Measurements from ENCODE around the gene CNTFR.

CNTFR gene

DNA sequence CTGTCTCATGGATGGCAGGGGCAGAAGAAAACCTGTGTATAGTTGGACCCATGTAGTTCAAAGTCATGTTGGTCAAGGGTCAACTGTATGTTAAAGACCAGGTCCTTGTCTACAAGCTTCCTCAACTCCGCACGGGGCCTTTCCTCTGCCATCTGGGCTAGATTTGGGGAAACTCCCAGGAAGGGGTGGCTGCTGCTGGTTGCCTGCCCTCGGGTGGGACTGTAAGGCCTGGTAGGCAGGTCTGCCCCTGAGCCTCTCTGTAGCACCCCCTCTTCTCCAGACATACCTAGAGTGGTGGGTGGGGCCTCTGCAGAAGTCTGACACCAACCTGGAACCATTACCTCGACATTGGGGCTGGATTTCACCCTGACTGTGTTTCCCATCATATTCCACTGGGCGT lies 82.0 kb downstream of the CNTFR start:
- DNase-seq (ENCODE audit: low spot score), result no peak

DNA sequence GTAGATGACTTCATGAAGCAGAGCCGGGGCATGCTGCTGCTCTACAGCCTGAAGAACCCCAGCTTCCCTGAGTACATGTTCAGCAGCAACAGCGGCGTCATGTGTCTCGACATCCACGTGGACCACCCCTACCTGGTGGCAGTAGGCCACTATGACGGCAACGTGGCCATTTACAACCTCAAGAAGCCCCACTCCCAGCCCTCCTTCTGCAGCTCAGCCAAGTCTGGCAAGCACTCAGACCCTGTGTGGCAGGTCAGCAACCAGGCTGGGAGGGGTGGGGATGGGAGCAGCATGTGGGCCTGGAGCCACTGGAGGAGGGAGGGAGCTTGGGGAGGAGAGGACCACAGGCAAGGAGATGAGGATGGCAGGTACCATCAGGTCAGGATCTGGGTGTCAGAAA lies 82.9 kb downstream of the CNTFR start:
- DNase-seq (ENCODE audit: low spot score), result no peak

DNA sequence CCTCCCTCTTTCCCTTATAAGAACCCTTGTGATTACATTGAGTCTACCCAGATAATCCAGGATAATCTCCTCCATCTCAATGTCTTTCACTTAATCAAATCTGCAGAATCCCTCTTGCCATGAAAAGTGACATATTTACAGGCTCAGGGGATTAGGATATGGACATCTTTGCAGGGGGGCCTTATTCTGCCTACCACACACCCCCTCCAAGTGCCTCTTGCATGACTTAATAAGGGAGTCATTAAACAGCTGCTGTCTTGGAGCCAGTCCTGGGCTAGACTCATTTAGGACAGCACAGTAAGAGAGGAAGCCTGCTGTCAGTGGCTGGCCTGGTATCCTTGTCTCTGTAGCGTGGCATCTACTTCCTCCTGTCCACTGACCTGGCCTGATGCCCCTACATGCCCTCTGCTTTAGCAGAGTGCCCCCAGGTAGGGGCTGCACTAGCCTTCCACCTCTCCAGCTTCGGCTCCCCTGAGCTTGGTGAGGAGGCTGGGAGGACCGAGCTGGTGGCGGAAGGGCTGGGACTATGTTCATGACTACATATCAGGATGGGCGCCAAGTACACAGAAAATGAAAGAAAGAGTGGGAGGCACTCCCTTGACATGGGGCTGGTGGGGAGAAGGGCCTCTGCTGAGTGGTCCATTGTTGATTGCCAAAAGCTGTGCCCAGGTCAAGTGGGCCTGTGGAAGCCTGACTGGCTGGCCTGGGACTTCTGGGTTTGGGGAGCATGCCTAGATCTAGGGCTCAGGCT lies 84.0 kb downstream of the CNTFR start:
- no peak for DNase-seq (ENCODE audit: low spot score)

- no peak for DNase-seq (ENCODE audit: low spot score)
These were observed 86.1 kb downstream of the CNTFR start for GRCh38 chr9:34503406-34503805.

DNA sequence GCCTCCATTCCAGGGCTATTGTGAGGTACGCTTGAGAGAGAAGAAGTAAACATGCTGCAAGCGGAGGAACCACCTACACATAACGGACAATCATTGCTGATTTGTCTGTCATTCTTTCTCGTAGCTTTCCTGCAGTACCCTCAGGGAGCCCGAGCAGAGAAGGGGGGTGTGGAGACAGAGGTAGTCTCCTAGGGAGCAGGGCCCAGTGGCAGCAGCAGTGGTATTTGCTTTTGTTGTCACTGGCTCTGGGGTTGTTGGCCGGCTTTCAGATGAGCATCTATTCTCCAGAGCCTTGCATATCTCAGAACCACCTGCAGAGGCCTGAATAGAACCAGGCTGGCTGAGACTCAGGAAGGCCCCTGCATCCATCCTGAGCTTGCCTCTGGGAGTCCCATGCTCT lies 86.6 kb downstream of the CNTFR start:
- no peak for DNase-seq (ENCODE audit: low spot score)

DNA sequence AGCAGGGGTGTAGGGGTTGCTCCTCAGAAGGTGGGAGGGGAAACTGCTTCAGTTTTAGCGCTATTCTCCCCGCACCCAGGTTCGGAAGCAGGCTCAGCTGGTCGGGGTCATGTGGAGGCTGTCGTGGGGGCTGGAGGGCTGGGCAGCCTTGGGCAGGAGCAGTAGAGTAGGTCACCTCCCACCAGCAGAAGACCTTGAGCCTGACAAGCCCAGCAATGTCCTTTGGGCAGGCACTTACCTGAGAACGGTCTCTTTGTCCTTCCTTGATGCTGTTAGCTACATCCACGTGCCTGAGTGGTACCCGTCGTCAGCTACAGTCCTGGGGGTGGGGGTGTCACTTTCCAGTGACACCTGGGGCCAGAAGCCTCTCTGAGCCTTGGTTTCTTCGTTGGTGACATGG lies 87.1 kb downstream of the CNTFR start:
- no peak for DNase-seq (ENCODE audit: low spot score)

- peak; percentile 63 for DNase-seq (ENCODE audit: low spot score)
These were observed 87.6 kb downstream of the CNTFR start for GRCh38 chr9:34501889-34502425.
